Transverse colon (tissue), 4 donors: ENCODE data around the gene LAMB4. TPM values are rescaled to one million over a fixed set of nuclear protein-coding genes. Genes with fewer than 3 reads are reported as not detected.

Source experiments
- DNase-seq: peaks from one replicate; pipeline ENCODE4 v3.0.0-alpha.2; 2019
- H3K27ac ChIP-seq, 4 donors: fragments of 200-600 bp; sonication (generic); 2 replicates each; pipeline ENCODE4 v1.5.1; 2016 to 2018; ENCODE audit warnings: inconsistent platforms in 4 of 4
- H3K27me3 ChIP-seq: fragments of 200-600 bp; sonication (generic); 2 replicates; pipeline ENCODE4 v1.5.1; 2017; ENCODE audit warnings: inconsistent platforms
- H3K36me3 ChIP-seq, 4 donors: fragments of 200-600 bp; sonication (generic); 2 replicates each; pipeline ENCODE4 v1.5.1; 2017 to 2019; ENCODE audit warnings: inconsistent platforms in 4 of 4
- H3K4me1 ChIP-seq, 4 donors: fragments of 200-600 bp; sonication (generic); 2 replicates each; pipeline ENCODE4 v1.5.1; 2017 to 2020; ENCODE audit warnings: inconsistent platforms in 4 of 4
- H3K4me3 ChIP-seq, 4 donors: fragments of 200-600 bp; sonication (generic); 1 replicate in 1 of 4; 2 replicates in 3 of 4; pipeline versions ENCODE4 v1.5.1 to v1.6.1; 2017 to 2019; ENCODE audit warnings: inconsistent platforms in 4 of 4
- H3K9me3 ChIP-seq, 2 donors: fragments of 200-600 bp; sonication (generic); 2 replicates each; pipeline ENCODE4 v1.5.1; 2017 to 2019; ENCODE audit warnings: inconsistent platforms in 2 of 2
- CTCF ChIP-seq, 5 experiments: fragments of 200-600 bp in 3 of 5; fragments of 450-650 bp in 2 of 5; sonication (generic) in 3 of 5; IDR thresholded peaks; 1 replicate in 2 of 5; 2 replicates in 3 of 5; pipeline ENCODE4 v1.5.1; 2016 to 2017; ENCODE audit warnings: antibody characterized with exemption in 5 of 5, inconsistent platforms in 3 of 5, mild to moderate bottlenecking in 2 of 5, moderate library complexity in 1 of 5
- EP300 ChIP-seq: sonication (generic); formaldehyde crosslinking; IDR thresholded peaks from one replicate; pipeline ENCODE4 v1.6.1; 2017; ENCODE audit warnings: antibody characterized with exemption, low read depth
- POLR2A ChIP-seq: fragments of 450-650 bp; IDR thresholded peaks from one replicate; pipeline ENCODE4 v1.6.1; 2016; ENCODE audit warnings: antibody characterized with exemption, mild to moderate bottlenecking, moderate library complexity
- POLR2AphosphoS5 ChIP-seq, 3 donors: sonication (generic); formaldehyde crosslinking; IDR thresholded peaks; one replicate each; pipeline ENCODE4 v1.6.1; 2016; ENCODE audit warnings: antibody characterized with exemption in 3 of 3
- WGBS, 2 donors: methylation state at CpG; one replicate each; pipeline ENCODE4 v1.1.5; 2018; ENCODE audit warnings: low coverage in 1 of 2; 5-methylcytosine and 5-hydroxymethylcytosine counted together
- in situ Hi-C, 4 donors: fragments of 200-750 bp; cut with MboI; loops; one replicate each; pipeline versions ENCODE4 v1.15.0 to v1.15.1; 2017; ENCODE audit warnings: low sequenced_read_pairs in 3 of 4, low pct_ligation_motif_present in 1 of 4, low pct_unique_long_range_greater_than_20kb in 1 of 4
- intact Hi-C: fragments of 100-400 bp; cut with DNase I; formaldehyde crosslinking; loops from one replicate; pipeline ENCODE4 v1.15.1; 2023; ENCODE audit warnings: low total_unique reads
- total RNA-seq, 4 donors: library from RNA; depleted of rRNA; stranded (reverse); fragments of >200 nt; gene quantifications; one replicate each; pipeline ENCODE4 v1.1.0, GENCODE V29; 2016

Gene LAMB4
- total RNA-seq, 4 donors from 2014 or later: not detected

GRCh38 chr7:108010377-108010776 is 119.8 kb downstream of the LAMB4 start:
- peak overlapping the region; percentile 33 to 63 (median 46) for H3K27ac ChIP-seq
- no peaks in the 10 kb centered on the region for H3K27me3 ChIP-seq
- no peak for TF ChIP-seq EP300
- no peak for TF ChIP-seq CTCF (IDR thresholded peaks at IDR 0.05)
- no peak for TF ChIP-seq POLR2AphosphoS5 (IDR thresholded peaks at IDR 0.05)
- no peak for TF ChIP-seq POLR2A
- no peaks in the 10 kb centered on the region for H3K9me3 ChIP-seq
- in situ Hi-C loops: no loop called here
- WGBS, 2 donors: 36 to 64% methylated on average over 1 of the region's 1 CpG
- intact Hi-C loops: no loop called here
- no peak overlapping the region for H3K4me3 ChIP-seq
- H3K4me1 ChIP-seq: peaks cover 4 to 56% (median 25%) of the 10 kb centered on the region in 4 donors
- H3K36me3 ChIP-seq: no peaks in the 10 kb centered on the region
- DNase-seq: no peak

- Histone ChIP-seq H3K4me3 (no peak overlapping the region), H3K4me1 (peaks cover 4 to 53% (median 21%) of the 10 kb centered on the region in 4 donors)
- WGBS, 2 donors: 85 to 86% methylated on average over 4 of the region's 4 CpGs
Observed at GRCh38 chr7:108009873-108010272, 120.3 kb downstream of the LAMB4 start.

GRCh38 chr7:108008827-108009226 is 121.3 kb downstream of the LAMB4 start:
- TF ChIP-seq EP300: no peak
- no peak for TF ChIP-seq POLR2AphosphoS5 (IDR thresholded peaks at IDR 0.05)
- no peak for TF ChIP-seq POLR2A
- no peak for TF ChIP-seq CTCF (IDR thresholded peaks at IDR 0.05)
- H3K4me3 ChIP-seq: no peak overlapping the region
- no peaks in the 10 kb centered on the region for H3K9me3 ChIP-seq
- intact Hi-C loops: loop anchor here (10.0 kb wide), 2 partner anchors 74 to 136 kb away; no protein-coding TSS in a partner anchor
- in situ Hi-C loops: no loop called here
- no peak for DNase-seq
- H3K4me1 ChIP-seq: peaks cover 4 to 58% (median 25%) of the 10 kb centered on the region in 4 donors
- H3K36me3 ChIP-seq: no peaks in the 10 kb centered on the region
- peaks cover under 1% of the 10 kb centered on the region for H3K27me3 ChIP-seq
- H3K27ac ChIP-seq: peak overlapping the region in 1 of 4 donors; percentile 16

More at GRCh38 chr7:108009873-108010272, 120.3 kb downstream of the LAMB4 start:
- Histone ChIP-seq H3K36me3 (no peaks in the 10 kb centered on the region), H3K9me3 (no peaks in the 10 kb centered on the region), H3K27me3 (no peaks in the 10 kb centered on the region), H3K27ac (peak overlapping the region in 3 of 4 donors; percentile 33 to 63 (median 47))
- intact Hi-C loops: loop anchor here (10.0 kb wide), 2 partner anchors 75 to 135 kb away; no protein-coding TSS in a partner anchor
- in situ Hi-C loops: no loop called here
- no peak for TF ChIP-seq EP300
- no peak for TF ChIP-seq POLR2A
- no peak for TF ChIP-seq POLR2AphosphoS5 (IDR thresholded peaks at IDR 0.05)
- TF ChIP-seq CTCF (IDR thresholded peaks at IDR 0.05): no peak
- no peak for DNase-seq

GRCh38 chr7:108008240-108008639 is 121.9 kb downstream of the LAMB4 start:
- TF ChIP-seq POLR2A: no peak
- no peak for TF ChIP-seq CTCF (IDR thresholded peaks at IDR 0.05)
- 58 to 66% methylated on average over 4 of the region's 4 CpGs for WGBS, 2 donors
- peak overlapping the region in 1 of 4 donors; percentile 16 for H3K27ac ChIP-seq
- intact Hi-C loops: loop anchor here (10.0 kb wide), 2 partner anchors 73 to 137 kb away; no protein-coding TSS in a partner anchor
- no peak overlapping the region for H3K4me3 ChIP-seq
- H3K4me1 ChIP-seq: peaks cover 4 to 63% (median 31%) of the 10 kb centered on the region in 4 donors
- DNase-seq: no peak
- peaks cover 6% of the 10 kb centered on the region for H3K27me3 ChIP-seq
- H3K36me3 ChIP-seq: no peaks in the 10 kb centered on the region
- no peaks in the 10 kb centered on the region for H3K9me3 ChIP-seq
- in situ Hi-C loops: no loop called here
